VCaP (cell line): ENCODE measurements around the gene REST.

Source experiments
- H3K27ac ChIP-seq: fragments of 450-650 bp; 2 replicates; pipeline ENCODE4 v1.5.1; 2017
- CTCF ChIP-seq: fragments of 450-650 bp; conservative IDR thresholded peaks from 2 replicates; pipeline ENCODE4 v1.5.1; 2017; ENCODE audit warnings: mild to moderate bottlenecking, moderate library complexity

Gene REST

GRCh38 chr4:56941403-56941802, 33.7 kb downstream of the REST start:
- TF ChIP-seq CTCF, result no peak
- peak overlapping the region; percentile 9; the same call in 1 of the 2 replicates for H3K27ac ChIP-seq

GRCh38 chr4:56953680-56954520, 46.2 kb downstream of the REST start:
- no peak for TF ChIP-seq CTCF
- no peak overlapping the region for H3K27ac ChIP-seq

GRCh38 chr4:56958111-56958517, 50.4 kb downstream of the REST start:
- no peak overlapping the region for H3K27ac ChIP-seq
- no peak for TF ChIP-seq CTCF

GRCh38 chr4:56959100-56959499, 51.4 kb downstream of the REST start:
- TF ChIP-seq CTCF, result no peak
- no peak overlapping the region for H3K27ac ChIP-seq

- TF ChIP-seq CTCF, result no peak
- H3K27ac ChIP-seq, result no peak overlapping the region
Observed at GRCh38 chr4:56961107-56961500, 53.4 kb downstream of the REST start.

- no peak overlapping the region for H3K27ac ChIP-seq
- TF ChIP-seq CTCF, result no peak
Observed at GRCh38 chr4:56971383-56971782, 63.7 kb downstream of the REST start.

- no peak overlapping the region for H3K27ac ChIP-seq
- TF ChIP-seq CTCF, result no peak
Observed at GRCh38 chr4:56972389-56972788, 64.7 kb downstream of the REST start.
